ENCODE data around the gene CEACAM19.

DNA sequence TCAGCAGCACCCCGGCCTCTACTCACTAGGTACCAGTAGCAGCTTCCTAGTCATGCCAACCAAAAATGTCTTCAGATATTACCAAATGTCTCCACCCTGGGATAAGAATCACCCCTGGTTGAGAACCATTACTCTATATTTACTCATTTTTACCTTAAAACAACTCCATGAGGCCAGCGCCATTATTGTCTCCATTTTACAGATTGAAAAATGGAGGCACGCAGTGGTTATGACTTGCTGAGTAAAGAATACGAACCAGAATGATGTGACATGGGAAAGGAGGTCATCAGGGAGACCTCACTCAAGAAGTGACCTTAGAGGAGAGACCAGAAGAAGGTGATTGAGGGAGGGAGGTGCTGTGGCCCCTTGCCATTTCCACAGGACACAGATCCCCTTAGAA is 2.2 kb downstream of the CEACAM19 start:
- TF ChIP-seq POLR2AphosphoS5 (IDR thresholded peaks at IDR 0.05; ENCODE audit: low read depth, low read length) = no peak
- TF ChIP-seq POLR2A (IDR thresholded peaks at IDR 0.05; ENCODE audit: low read depth, low read length) = no peak
